COLO668 (cell line): ENCODE results near the gene ADARB2.

Source experiments
- DNase-seq: peaks from one replicate; lab custom pipeline; 2025; ENCODE audit not compliant: unreplicated experiment; lab: John Stamatoyannopoulos, UW

ADARB2 gene

GRCh38 chr10:1300218-1300617, 437.1 kb downstream of the ADARB2 start:
- DNase-seq = no peak

- no peak for DNase-seq
Observed at GRCh38 chr10:1299041-1299726, 438.1 kb downstream of the ADARB2 start.

- DNase-seq = no peak
Observed at GRCh38 chr10:1297566-1298301, 439.6 kb downstream of the ADARB2 start.

GRCh38 chr10:1295756-1296480, 441.4 kb downstream of the ADARB2 start:
- no peak for DNase-seq

GRCh38 chr10:1294748-1295147, 442.6 kb downstream of the ADARB2 start:
- peak; percentile 7 for DNase-seq

- DNase-seq = no peak
Observed at GRCh38 chr10:1293636-1294435, 443.5 kb downstream of the ADARB2 start.

- no peak for DNase-seq
Observed at GRCh38 chr10:1293157-1293556, 444.2 kb downstream of the ADARB2 start.

- no peak for DNase-seq
Observed at GRCh38 chr10:1292611-1293031, 444.7 kb downstream of the ADARB2 start.

- no peak for DNase-seq
Observed at GRCh38 chr10:1291178-1292090, 445.9 kb downstream of the ADARB2 start.

- peak; percentile 3 for DNase-seq
Observed at GRCh38 chr10:1290071-1290471, 447.3 kb downstream of the ADARB2 start.

GRCh38 chr10:1289591-1289990, 447.7 kb downstream of the ADARB2 start:
- DNase-seq = no peak

- DNase-seq = no peak
Observed at GRCh38 chr10:1287971-1288401, 449.3 kb downstream of the ADARB2 start.

GRCh38 chr10:1287487-1287886, 449.8 kb downstream of the ADARB2 start:
- no peak for DNase-seq

- DNase-seq = no peak
Observed at GRCh38 chr10:1284076-1284475, 453.2 kb downstream of the ADARB2 start.

GRCh38 chr10:1281405-1281782, 455.9 kb downstream of the ADARB2 start:
- DNase-seq = no peak

GRCh38 chr10:1280466-1281404, 456.6 kb downstream of the ADARB2 start:
- DNase-seq = no peak

- DNase-seq = no peak
Observed at GRCh38 chr10:1278306-1278705, 459.0 kb downstream of the ADARB2 start.

GRCh38 chr10:1274701-1275544, 462.4 kb downstream of the ADARB2 start:
- DNase-seq = no peak
